ENCODE data around the gene PLCB2. TPM values are rescaled to one million over a fixed set of nuclear protein-coding genes. Genes with fewer than 3 reads are reported as not detected.
A peak's percentile ranks its signal among the peaks of the same experiment; 100 is the strongest.

Gene PLCB2
- total RNA-seq, 1 experiment from 2014 or later = not detected

- peak; percentile 26 for DNase-seq (ENCODE audit: low read depth)
- in situ Hi-C loops (cut with HindIII; ENCODE audit: low pct_unique_long_range_greater_than_20kb, low sequenced_read_pairs) = no loop called here
Observed at GRCh38 chr15:40249477-40250303, 58.0 kb downstream of the PLCB2 start.

- in situ Hi-C loops (cut with HindIII; ENCODE audit: low pct_unique_long_range_greater_than_20kb, low sequenced_read_pairs) = no loop called here
Observed at GRCh38 chr15:40248006-40248783, 59.5 kb downstream of the PLCB2 start.

GRCh38 chr15:40247406-40247971 lies 60.2 kb downstream of the PLCB2 start:
- no peak for DNase-seq (ENCODE audit: low read depth)
- in situ Hi-C loops (cut with HindIII; ENCODE audit: low pct_unique_long_range_greater_than_20kb, low sequenced_read_pairs) = no loop called here

More at GRCh38 chr15:40248006-40248783, 59.5 kb downstream of the PLCB2 start:
- no peak for DNase-seq (ENCODE audit: low read depth)

- DNase-seq (ENCODE audit: low read depth) = no peak
- in situ Hi-C loops (cut with HindIII; ENCODE audit: low pct_unique_long_range_greater_than_20kb, low sequenced_read_pairs) = no loop called here
Observed at GRCh38 chr15:40246496-40247280, 61.0 kb downstream of the PLCB2 start.

GRCh38 chr15:40245666-40246450 lies 61.9 kb downstream of the PLCB2 start:
- in situ Hi-C loops (cut with HindIII; ENCODE audit: low pct_unique_long_range_greater_than_20kb, low sequenced_read_pairs) = no loop called here
- DNase-seq (ENCODE audit: low read depth) = no peak

GRCh38 chr15:40244961-40245523 lies 62.7 kb downstream of the PLCB2 start:
- no peak for DNase-seq (ENCODE audit: low read depth)
- in situ Hi-C loops (cut with HindIII; ENCODE audit: low pct_unique_long_range_greater_than_20kb, low sequenced_read_pairs) = no loop called here

GRCh38 chr15:40243126-40243810 lies 64.5 kb downstream of the PLCB2 start:
- in situ Hi-C loops (cut with HindIII; ENCODE audit: low pct_unique_long_range_greater_than_20kb, low sequenced_read_pairs) = no loop called here
- no peak for DNase-seq (ENCODE audit: low read depth)

GRCh38 chr15:40242601-40243000 lies 65.1 kb downstream of the PLCB2 start:
- no peak for DNase-seq (ENCODE audit: low read depth)
- in situ Hi-C loops (cut with HindIII; ENCODE audit: low pct_unique_long_range_greater_than_20kb, low sequenced_read_pairs) = no loop called here

- DNase-seq (ENCODE audit: low read depth) = no peak
- in situ Hi-C loops (cut with HindIII; ENCODE audit: low pct_unique_long_range_greater_than_20kb, low sequenced_read_pairs) = no loop called here
Observed at GRCh38 chr15:40242213-40242599, 65.5 kb downstream of the PLCB2 start.

- no peak for DNase-seq (ENCODE audit: low read depth)
- in situ Hi-C loops (cut with HindIII; ENCODE audit: low pct_unique_long_range_greater_than_20kb, low sequenced_read_pairs) = no loop called here
Observed at GRCh38 chr15:40241269-40242212, 66.2 kb downstream of the PLCB2 start.

- DNase-seq (ENCODE audit: low read depth) = no peak
- in situ Hi-C loops (cut with HindIII; ENCODE audit: low pct_unique_long_range_greater_than_20kb, low sequenced_read_pairs) = no loop called here
Observed at GRCh38 chr15:40240619-40241221, 67.0 kb downstream of the PLCB2 start.

- in situ Hi-C loops (cut with HindIII; ENCODE audit: low pct_unique_long_range_greater_than_20kb, low sequenced_read_pairs) = no loop called here
- no peak for DNase-seq (ENCODE audit: low read depth)
Observed at GRCh38 chr15:40239693-40240618, 67.8 kb downstream of the PLCB2 start.

- in situ Hi-C loops (cut with HindIII; ENCODE audit: low pct_unique_long_range_greater_than_20kb, low sequenced_read_pairs) = no loop called here
- no peak for DNase-seq (ENCODE audit: low read depth)
Observed at GRCh38 chr15:40239404-40239692, 68.4 kb downstream of the PLCB2 start.

- in situ Hi-C loops (cut with HindIII; ENCODE audit: low pct_unique_long_range_greater_than_20kb, low sequenced_read_pairs) = no loop called here
- DNase-seq (ENCODE audit: low read depth) = peak; percentile 62
Observed at GRCh38 chr15:40238532-40239403, 69.0 kb downstream of the PLCB2 start, which contains the start of gene PAK6. PAK6 (plus strand) TSS chr15:40239063; CDS start chr15:40264786, 25,723 bp downstream.
